ENCODE results near the gene R3HDML. TPM values are rescaled to one million over a fixed set of nuclear protein-coding genes. Genes with fewer than 3 reads are reported as not detected.
"Not testable (repeated sequence)": the region's sequence is repeated elsewhere in the genome, so short reads cannot be mapped to it uniquely, and the experiment has no call there.

The R3HDML gene
- total RNA-seq, 1 experiment from 2014 or later = not detected

GRCh38 chr20:44343162-44343675 is 6.4 kb downstream of the R3HDML start:
- Mint-ChIP-seq H3K27me3 (ENCODE audit: unreplicated experiment) (peaks cover 6% of the 10 kb centered on the region), H3K4me1 (ENCODE audit: low read depth, unreplicated experiment) (no peaks in the 10 kb centered on the region), H3K27ac (ENCODE audit: unreplicated experiment) (no peak overlapping the region), H3K4me3 (ENCODE audit: low read depth, unreplicated experiment) (no peak overlapping the region), H3K9me3 (ENCODE audit: low read depth, unreplicated experiment) (no peaks in the 10 kb centered on the region), H3K36me3 (ENCODE audit: insufficient read depth, unreplicated experiment) (no peaks in the 10 kb centered on the region)
- no TSS peak for BruUV-seq (replicated peaks)
- no peak for DNase-seq
- CTCF ChIA-PET = no interaction called here
- intact Hi-C loops (cut with micrococcal nuclease; ENCODE audit: unreplicated experiment) = no loop called here
- TF ChIP-seq CTCF (IDR thresholded peaks at IDR 0.05; ENCODE audit: unreplicated experiment) = no peak

- BruUV-seq (replicated peaks) = no TSS peak
- Mint-ChIP-seq H3K27me3 (ENCODE audit: unreplicated experiment) (no peaks in the 10 kb centered on the region), H3K4me1 (ENCODE audit: low read depth, unreplicated experiment) (no peaks in the 10 kb centered on the region), H3K27ac (ENCODE audit: unreplicated experiment) (no peak overlapping the region), H3K36me3 (ENCODE audit: insufficient read depth, unreplicated experiment) (no peaks in the 10 kb centered on the region), H3K4me3 (ENCODE audit: low read depth, unreplicated experiment) (no peak overlapping the region), H3K9me3 (ENCODE audit: low read depth, unreplicated experiment) (no peaks in the 10 kb centered on the region)
- TF ChIP-seq CTCF (IDR thresholded peaks at IDR 0.05; ENCODE audit: unreplicated experiment) = no peak
- intact Hi-C loops (cut with micrococcal nuclease; ENCODE audit: unreplicated experiment) = no loop called here
- CTCF ChIA-PET = interaction anchor here (0.7 kb wide), 1 partner anchor 11 kb away, joined by 5 read pairs; no protein-coding TSS in a partner anchor
- no peak for DNase-seq
These were observed 7.9 kb downstream of the R3HDML start for GRCh38 chr20:44344723-44345122.

GRCh38 chr20:44345147-44345546 is 8.3 kb downstream of the R3HDML start:
- H3K9me3 Mint-ChIP-seq (ENCODE audit: low read depth, unreplicated experiment) = no peaks in the 10 kb centered on the region
- intact Hi-C loops (cut with micrococcal nuclease; ENCODE audit: unreplicated experiment) = no loop called here
- DNase-seq = no peak
- H3K27ac Mint-ChIP-seq (ENCODE audit: unreplicated experiment) = no peak overlapping the region
- H3K4me3 Mint-ChIP-seq (ENCODE audit: low read depth, unreplicated experiment) = no peak overlapping the region
- H3K4me1 Mint-ChIP-seq (ENCODE audit: low read depth, unreplicated experiment) = no peaks in the 10 kb centered on the region
- CTCF ChIA-PET = no interaction called here
- no TSS peak for BruUV-seq (replicated peaks)
- no peak for TF ChIP-seq CTCF (IDR thresholded peaks at IDR 0.05; ENCODE audit: unreplicated experiment)
- H3K27me3 Mint-ChIP-seq (ENCODE audit: unreplicated experiment) = no peaks in the 10 kb centered on the region
- H3K36me3 Mint-ChIP-seq (ENCODE audit: insufficient read depth, unreplicated experiment) = no peaks in the 10 kb centered on the region

GRCh38 chr20:44345941-44346340 is 9.1 kb downstream of the R3HDML start:
- not testable (repeated sequence) for H3K4me3 Mint-ChIP-seq (ENCODE audit: low read depth, unreplicated experiment)

GRCh38 chr20:44348168-44348659 is 11.4 kb downstream of the R3HDML start:
- intact Hi-C loops (cut with micrococcal nuclease; ENCODE audit: unreplicated experiment) = no loop called here
- no peak overlapping the region for H3K4me3 Mint-ChIP-seq (ENCODE audit: low read depth, unreplicated experiment)
- BruUV-seq (replicated peaks) = no TSS peak
- CTCF ChIA-PET = interaction anchor here (1.7 kb wide), 1 partner anchor 7 kb away, joined by 4 read pairs; the partner anchor contains the start of gene HNF4A
- no peaks in the 10 kb centered on the region for H3K9me3 Mint-ChIP-seq (ENCODE audit: low read depth, unreplicated experiment)
- no peak for TF ChIP-seq CTCF (IDR thresholded peaks at IDR 0.05; ENCODE audit: unreplicated experiment)
- DNase-seq = no peak
- H3K27ac Mint-ChIP-seq (ENCODE audit: unreplicated experiment) = no peak overlapping the region
- H3K27me3 Mint-ChIP-seq (ENCODE audit: unreplicated experiment) = no peaks in the 10 kb centered on the region
- H3K36me3 Mint-ChIP-seq (ENCODE audit: insufficient read depth, unreplicated experiment) = no peaks in the 10 kb centered on the region
- H3K4me1 Mint-ChIP-seq (ENCODE audit: low read depth, unreplicated experiment) = no peaks in the 10 kb centered on the region

More at GRCh38 chr20:44345941-44346340, 9.1 kb downstream of the R3HDML start:
- H3K9me3 Mint-ChIP-seq (ENCODE audit: low read depth, unreplicated experiment); H3K36me3 Mint-ChIP-seq (ENCODE audit: insufficient read depth, unreplicated experiment); intact Hi-C loops (cut with micrococcal nuclease; ENCODE audit: unreplicated experiment); H3K27me3 Mint-ChIP-seq (ENCODE audit: unreplicated experiment); H3K27ac Mint-ChIP-seq (ENCODE audit: unreplicated experiment); DNase-seq; BruUV-seq (replicated peaks); CTCF ChIA-PET; H3K4me1 Mint-ChIP-seq (ENCODE audit: low read depth, unreplicated experiment): not testable (repeated sequence)
